ENCODE measurements around the gene SPATA2L.

Gene SPATA2L

GRCh38 chr16:89653656-89654295 is 47.7 kb downstream of the SPATA2L start:
- DNase-seq: no peak

- DNase-seq: no peak
These were observed 49.9 kb downstream of the SPATA2L start for GRCh38 chr16:89651584-89651983.

- DNase-seq: no peak
These were observed 54.6 kb downstream of the SPATA2L start for GRCh38 chr16:89646906-89647305.
